Measurements from ENCODE around the gene OR10C1.

Gene OR10C1

GRCh38 chr6:29477923-29478450 lies 38.9 kb downstream of the OR10C1 start:
- Histone ChIP-seq H3K79me2 (ENCODE audit: control insufficient read depth, insufficient read depth, low read length, unreplicated experiment) (no peaks in the 10 kb centered on the region), H3K27me3 (ENCODE audit: insufficient read depth, low read length) (no peaks in the 10 kb centered on the region), H3K27ac (ENCODE audit: low read depth, low read length) (no peak overlapping the region), H3K36me3 (ENCODE audit: insufficient read depth, low read length) (no peaks in the 10 kb centered on the region), H3K4me3 (ENCODE audit: low read depth, low read length) (no peak overlapping the region), H2AFZ (ENCODE audit: low read length, unreplicated experiment) (no peak overlapping the region), H3K4me1 (ENCODE audit: control insufficient read depth, insufficient read depth, low read length, unreplicated experiment) (no peaks in the 10 kb centered on the region)

GRCh38 chr6:29478740-29479139 lies 39.6 kb downstream of the OR10C1 start:
- H2AFZ ChIP-seq (ENCODE audit: low read length, unreplicated experiment): no peak overlapping the region
- no peak overlapping the region for H3K27ac ChIP-seq (ENCODE audit: low read depth, low read length)
- no peaks in the 10 kb centered on the region for H3K79me2 ChIP-seq (ENCODE audit: control insufficient read depth, insufficient read depth, low read length, unreplicated experiment)
- no peaks in the 10 kb centered on the region for H3K36me3 ChIP-seq (ENCODE audit: insufficient read depth, low read length)
- no peak overlapping the region for H3K4me3 ChIP-seq (ENCODE audit: low read depth, low read length)
- no peaks in the 10 kb centered on the region for H3K4me1 ChIP-seq (ENCODE audit: control insufficient read depth, insufficient read depth, low read length, unreplicated experiment)
- H3K27me3 ChIP-seq (ENCODE audit: insufficient read depth, low read length): no peaks in the 10 kb centered on the region

GRCh38 chr6:29479560-29479959 lies 40.5 kb downstream of the OR10C1 start:
- Histone ChIP-seq H3K36me3 (ENCODE audit: insufficient read depth, low read length) (no peaks in the 10 kb centered on the region), H2AFZ (ENCODE audit: low read length, unreplicated experiment) (no peak overlapping the region), H3K27me3 (ENCODE audit: insufficient read depth, low read length) (no peaks in the 10 kb centered on the region), H3K27ac (ENCODE audit: low read depth, low read length) (no peak overlapping the region), H3K4me1 (ENCODE audit: control insufficient read depth, insufficient read depth, low read length, unreplicated experiment) (no peaks in the 10 kb centered on the region), H3K79me2 (ENCODE audit: control insufficient read depth, insufficient read depth, low read length, unreplicated experiment) (no peaks in the 10 kb centered on the region), H3K4me3 (ENCODE audit: low read depth, low read length) (no peak overlapping the region)

DNA sequence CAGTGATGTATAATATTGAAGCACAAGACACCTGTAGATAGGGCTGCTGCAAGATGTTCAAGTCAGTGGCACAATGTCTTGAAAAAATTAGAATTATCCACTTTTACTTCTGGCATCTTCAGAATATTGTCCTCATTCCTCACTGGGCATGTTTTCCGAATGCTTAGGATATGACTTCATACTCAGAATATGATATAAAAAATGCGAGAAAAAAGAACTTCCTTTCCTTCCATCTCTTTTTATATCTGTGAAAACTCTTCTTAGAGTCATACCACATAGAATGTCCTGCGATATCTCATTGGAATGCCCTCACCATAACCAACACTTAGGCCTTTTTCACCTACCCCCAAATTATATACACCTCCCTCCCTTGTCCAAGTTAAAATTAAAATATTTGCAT lies 44.1 kb downstream of the OR10C1 start:
- H3K4me3 ChIP-seq (ENCODE audit: low read depth, low read length): no peak overlapping the region
- no peak overlapping the region for H3K27ac ChIP-seq (ENCODE audit: low read depth, low read length)
- H3K4me1 ChIP-seq (ENCODE audit: control insufficient read depth, insufficient read depth, low read length, unreplicated experiment): no peaks in the 10 kb centered on the region
- no peak overlapping the region for H2AFZ ChIP-seq (ENCODE audit: low read length, unreplicated experiment)
- H3K36me3 ChIP-seq (ENCODE audit: insufficient read depth, low read length): no peaks in the 10 kb centered on the region
- H3K27me3 ChIP-seq (ENCODE audit: insufficient read depth, low read length): no peaks in the 10 kb centered on the region
- H3K79me2 ChIP-seq (ENCODE audit: control insufficient read depth, insufficient read depth, low read length, unreplicated experiment): no peaks in the 10 kb centered on the region

DNA sequence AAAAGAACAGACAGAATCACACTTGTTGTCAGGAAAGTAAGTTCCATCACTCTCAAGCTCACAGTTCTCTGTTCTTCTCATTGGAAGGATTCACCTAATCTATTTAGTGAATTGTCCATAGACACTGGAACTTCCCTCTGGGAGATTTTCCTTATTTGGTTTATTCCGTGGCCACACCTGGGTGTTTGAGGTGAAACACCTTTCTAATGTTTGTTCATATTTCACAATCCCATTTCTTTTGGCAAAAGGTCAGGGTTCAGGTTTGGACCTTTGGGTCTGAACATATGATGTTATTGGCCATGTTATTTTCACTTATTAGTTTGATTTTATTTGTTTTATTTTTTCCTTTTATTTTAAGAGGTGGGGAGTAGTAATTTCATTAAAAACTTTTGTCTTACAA lies 44.6 kb downstream of the OR10C1 start:
- Histone ChIP-seq H3K4me1 (ENCODE audit: control insufficient read depth, insufficient read depth, low read length, unreplicated experiment) (no peaks in the 10 kb centered on the region), H3K27me3 (ENCODE audit: insufficient read depth, low read length) (no peaks in the 10 kb centered on the region), H3K27ac (ENCODE audit: low read depth, low read length) (no peak overlapping the region), H3K36me3 (ENCODE audit: insufficient read depth, low read length) (no peaks in the 10 kb centered on the region), H3K4me3 (ENCODE audit: low read depth, low read length) (no peak overlapping the region), H3K79me2 (ENCODE audit: control insufficient read depth, insufficient read depth, low read length, unreplicated experiment) (no peaks in the 10 kb centered on the region), H2AFZ (ENCODE audit: low read length, unreplicated experiment) (no peak overlapping the region)

DNA sequence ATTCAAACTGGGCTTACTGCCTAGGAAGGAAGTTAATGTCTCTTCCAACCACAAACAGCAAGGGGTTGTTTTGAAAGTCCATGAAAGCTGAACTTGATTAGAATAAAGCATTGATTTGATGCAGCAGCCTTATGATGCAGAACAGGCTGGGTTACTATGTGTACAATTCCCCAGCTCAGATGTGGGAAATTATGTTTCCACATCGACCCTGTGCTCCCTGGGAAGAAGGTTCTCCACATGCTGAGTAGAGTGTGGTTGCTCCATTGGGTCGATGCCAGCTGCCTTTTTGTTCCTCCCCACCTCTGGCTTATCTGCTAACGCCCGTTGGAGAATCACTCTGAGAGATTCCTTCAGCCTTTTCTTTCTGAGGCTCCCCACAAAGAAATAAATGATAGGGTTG lies 47.5 kb downstream of the OR10C1 start:
- H3K27ac ChIP-seq (ENCODE audit: low read depth, low read length): no peak overlapping the region
- no peaks in the 10 kb centered on the region for H3K36me3 ChIP-seq (ENCODE audit: insufficient read depth, low read length)
- no peaks in the 10 kb centered on the region for H3K4me1 ChIP-seq (ENCODE audit: control insufficient read depth, insufficient read depth, low read length, unreplicated experiment)
- H3K79me2 ChIP-seq (ENCODE audit: control insufficient read depth, insufficient read depth, low read length, unreplicated experiment): no peaks in the 10 kb centered on the region
- no peaks in the 10 kb centered on the region for H3K27me3 ChIP-seq (ENCODE audit: insufficient read depth, low read length)
- no peak overlapping the region for H2AFZ ChIP-seq (ENCODE audit: low read length, unreplicated experiment)
- H3K4me3 ChIP-seq (ENCODE audit: low read depth, low read length): no peak overlapping the region

DNA sequence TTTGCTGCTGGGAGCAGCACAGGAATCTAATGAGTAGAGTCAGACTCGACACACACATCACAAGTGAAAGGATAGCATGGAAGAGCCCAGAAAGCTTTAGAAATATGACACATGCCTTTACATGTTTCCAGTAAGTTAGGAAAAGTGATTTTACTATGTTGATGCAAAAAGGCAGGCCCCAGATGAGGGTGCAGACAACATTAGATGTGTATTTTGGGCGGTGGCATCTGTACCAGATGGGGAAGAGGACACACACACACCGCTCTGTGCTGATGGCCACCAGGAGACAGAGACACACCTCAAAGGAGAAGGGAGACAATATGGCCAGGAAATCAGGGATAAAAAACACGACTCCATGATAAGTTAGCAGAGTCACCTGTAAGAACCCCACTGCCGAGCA lies 48.0 kb downstream of the OR10C1 start:
- Histone ChIP-seq H3K4me1 (ENCODE audit: control insufficient read depth, insufficient read depth, low read length, unreplicated experiment) (no peaks in the 10 kb centered on the region), H3K4me3 (ENCODE audit: low read depth, low read length) (no peak overlapping the region), H3K27me3 (ENCODE audit: insufficient read depth, low read length) (no peaks in the 10 kb centered on the region), H3K36me3 (ENCODE audit: insufficient read depth, low read length) (no peaks in the 10 kb centered on the region), H2AFZ (ENCODE audit: low read length, unreplicated experiment) (no peak overlapping the region), H3K27ac (ENCODE audit: low read depth, low read length) (no peak overlapping the region), H3K79me2 (ENCODE audit: control insufficient read depth, insufficient read depth, low read length, unreplicated experiment) (no peaks in the 10 kb centered on the region)

DNA sequence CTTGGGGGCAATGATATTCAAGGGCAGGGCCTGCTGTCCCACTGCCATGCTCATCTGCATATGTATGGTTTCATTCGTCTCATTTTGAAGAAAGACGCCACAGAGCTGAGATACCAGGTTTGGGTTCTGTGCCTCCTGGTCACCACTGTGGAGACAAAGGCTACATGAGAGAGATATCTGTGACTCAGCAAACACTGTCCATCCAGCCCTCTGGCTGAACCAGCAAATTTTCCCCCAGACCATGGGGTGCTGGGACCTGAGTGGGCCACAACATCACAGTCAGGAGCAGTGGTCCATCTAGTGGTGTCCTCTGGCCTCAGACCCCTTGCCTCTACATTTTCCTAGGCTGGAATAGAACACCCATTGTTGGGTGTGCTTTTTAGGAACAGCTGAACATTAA lies 48.6 kb downstream of the OR10C1 start, which contains the start of gene MAS1L:
Gene MAS1L, minus strand, starts transcription at position 297 of the 400 bp plus-strand sequence. Its CDS starts 54 bp downstream, at position 243.
- Histone ChIP-seq H2AFZ (ENCODE audit: low read length, unreplicated experiment) (no peak within 1 kb of the TSS), H3K4me1 (ENCODE audit: control insufficient read depth, insufficient read depth, low read length, unreplicated experiment) (no peaks in the 10 kb centered on the region), H3K36me3 (ENCODE audit: insufficient read depth, low read length) (no peaks in the 10 kb centered on the region), H3K4me3 (ENCODE audit: low read depth, low read length) (no peak within 1 kb of the TSS), H3K27me3 (ENCODE audit: insufficient read depth, low read length) (no peaks in the 10 kb centered on the region), H3K79me2 (ENCODE audit: control insufficient read depth, insufficient read depth, low read length, unreplicated experiment) (no peaks in the 10 kb centered on the region), H3K27ac (ENCODE audit: low read depth, low read length) (no peak within 1 kb of the TSS)

DNA sequence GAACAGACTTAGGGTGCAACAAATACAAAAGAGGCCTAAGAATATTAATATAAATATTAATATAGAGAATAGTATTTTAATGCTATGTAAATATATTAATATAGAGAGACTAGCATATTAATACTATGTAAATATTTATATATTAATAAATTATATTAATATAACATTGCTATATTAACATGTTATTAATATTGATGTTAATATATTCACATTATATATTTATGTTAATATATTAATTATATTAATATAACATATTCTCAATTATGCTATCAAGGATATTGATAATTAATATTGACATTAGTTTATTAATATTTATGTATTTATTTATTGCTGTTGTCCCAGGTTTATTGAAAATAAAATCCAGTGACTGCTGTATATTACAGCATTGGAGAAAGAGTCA lies 49.8 kb downstream of the OR10C1 start:
- no peaks in the 10 kb centered on the region for H3K27me3 ChIP-seq (ENCODE audit: insufficient read depth, low read length)

GRCh38 chr6:29489286-29489685 lies 50.2 kb downstream of the OR10C1 start:
- Histone ChIP-seq H3K27ac (ENCODE audit: low read depth, low read length) (no peak overlapping the region), H3K36me3 (ENCODE audit: insufficient read depth, low read length) (no peaks in the 10 kb centered on the region), H3K79me2 (ENCODE audit: control insufficient read depth, insufficient read depth, low read length, unreplicated experiment) (no peaks in the 10 kb centered on the region), H3K4me3 (ENCODE audit: low read depth, low read length) (no peak overlapping the region), H3K27me3 (ENCODE audit: insufficient read depth, low read length) (no peaks in the 10 kb centered on the region), H3K4me1 (ENCODE audit: control insufficient read depth, insufficient read depth, low read length, unreplicated experiment) (no peaks in the 10 kb centered on the region), H2AFZ (ENCODE audit: low read length, unreplicated experiment) (no peak overlapping the region)

More for the DNA sequence above, 49.8 kb downstream of the OR10C1 start:
- Histone ChIP-seq H3K79me2 (ENCODE audit: control insufficient read depth, insufficient read depth, low read length, unreplicated experiment) (no peaks in the 10 kb centered on the region), H3K27ac (ENCODE audit: low read depth, low read length) (no peak overlapping the region), H2AFZ (ENCODE audit: low read length, unreplicated experiment) (no peak overlapping the region), H3K4me3 (ENCODE audit: low read depth, low read length) (no peak overlapping the region), H3K4me1 (ENCODE audit: control insufficient read depth, insufficient read depth, low read length, unreplicated experiment) (no peaks in the 10 kb centered on the region), H3K36me3 (ENCODE audit: insufficient read depth, low read length) (no peaks in the 10 kb centered on the region)

- H3K36me3 ChIP-seq (ENCODE audit: insufficient read depth, low read length): no peaks in the 10 kb centered on the region
- H2AFZ ChIP-seq (ENCODE audit: low read length, unreplicated experiment): no peak overlapping the region
- H3K4me1 ChIP-seq (ENCODE audit: control insufficient read depth, insufficient read depth, low read length, unreplicated experiment): no peaks in the 10 kb centered on the region
- H3K27ac ChIP-seq (ENCODE audit: low read depth, low read length): no peak overlapping the region
- H3K4me3 ChIP-seq (ENCODE audit: low read depth, low read length): no peak overlapping the region
- no peaks in the 10 kb centered on the region for H3K27me3 ChIP-seq (ENCODE audit: insufficient read depth, low read length)
- H3K79me2 ChIP-seq (ENCODE audit: control insufficient read depth, insufficient read depth, low read length, unreplicated experiment): no peaks in the 10 kb centered on the region
These were observed 50.9 kb downstream of the OR10C1 start for GRCh38 chr6:29490055-29490454.

All from ACC112 (cell line).